GM23248 (cell line): ENCODE results near the gene WNT16.

Experiments used
- EZH2 ChIP-seq: fragments of 200-600 bp; sonication (generic); IDR thresholded peaks from 2 replicates; pipeline ENCODE4 v1.6.1; 2018; ENCODE audit warnings: antibody characterized with exemption, mild to moderate bottlenecking; ENCODE audit not compliant: insufficient read depth, poor library complexity, severe bottlenecking
- EZH2phosphoT487 ChIP-seq: fragments of 200-600 bp; sonication (generic); IDR thresholded peaks from 2 replicates; pipeline ENCODE4 v1.6.1; 2018; ENCODE audit warnings: antibody characterized with exemption, moderate library complexity, mild to moderate bottlenecking, low read depth; ENCODE audit not compliant: insufficient read depth

GRCh38 chr7:121369462-121369861 lies 40.7 kb downstream of the WNT16 start:
- TF ChIP-seq EZH2phosphoT487 (no peak), EZH2 (no peak)
